HepG2 (cell line): Measurements from ENCODE around the gene ANTXR1. TPM values are rescaled to one million over a fixed set of nuclear protein-coding genes. Genes with fewer than 3 reads are reported as not detected.
A peak's percentile ranks its signal among the peaks of the same experiment; 100 is the strongest.

Experiments
- HNRNPUL1 ChIP-seq: fragments of 200-400 bp; formaldehyde crosslinking; IDR thresholded peaks from 2 replicates; pipeline ENCODE4 v1.6.1; 2017; ENCODE audit warnings: low read depth, mild to moderate bottlenecking, low read length, moderate library complexity
- HOXD1 ChIP-seq: sonication (generic); formaldehyde crosslinking; IDR thresholded peaks from 2 replicates; pipeline ENCODE4 v1.5.0; 2020; ENCODE audit warnings: missing genetic modification reagents
- JUN ChIP-seq: sonication (generic); formaldehyde crosslinking; IDR thresholded peaks from 2 replicates; pipeline ENCODE4 v1.4.0; 2020; ENCODE audit warnings: mild to moderate bottlenecking, missing genetic modification reagents
- ZFP1 ChIP-seq: IDR thresholded peaks from 2 replicates; pipeline ENCODE4 v1.6.1; 2016
- ZMYM4 ChIP-seq: sonication (generic); formaldehyde crosslinking; IDR thresholded peaks from 2 replicates; pipeline ENCODE4 v1.8.1; 2023; ENCODE audit warnings: mild to moderate bottlenecking, missing genetic modification reagents
- ZNF3 ChIP-seq: IDR thresholded peaks from 2 replicates; pipeline ENCODE4 v1.7.0; 2017; ENCODE audit warnings: inconsistent platforms
- ZNF567 ChIP-seq: sonication (generic); formaldehyde crosslinking; IDR thresholded peaks from 2 replicates; pipeline ENCODE4 v1.8.1; 2023; ENCODE audit warnings: mild to moderate bottlenecking, missing genetic modification reagents, borderline replicate concordance
- ZNF598 ChIP-seq: sonication (generic); formaldehyde crosslinking; IDR thresholded peaks from 2 replicates; pipeline ENCODE4 v1.5.1; 2020; ENCODE audit warnings: mild to moderate bottlenecking, missing genetic modification reagents, borderline replicate concordance
- ZNF607 ChIP-seq: sonication (generic); formaldehyde crosslinking; IDR thresholded peaks from 2 replicates; pipeline ENCODE4 v1.5.1; 2020; ENCODE audit warnings: missing genetic modification reagents, mild to moderate bottlenecking, borderline replicate concordance
- ZNF768 ChIP-seq: sonication (generic); formaldehyde crosslinking; IDR thresholded peaks from 2 replicates; pipeline ENCODE4 v1.4.0; 2020; ENCODE audit warnings: missing genetic modification reagents
- ZNF781 ChIP-seq: sonication (generic); formaldehyde crosslinking; IDR thresholded peaks from 2 replicates; pipeline ENCODE4 v1.5.1; 2020; ENCODE audit warnings: borderline replicate concordance, mild to moderate bottlenecking, missing genetic modification reagents; ENCODE audit errors: not compliant biosample characterization
- polyA plus RNA-seq, 8 experiments: library from polyadenylated mRNA; depleted of rRNA in 3 of 8; stranded (reverse) in 7 of 8; unstranded in 1 of 8; fragments of >200 nt; fragmentation: Illumina TruSeq in 4 of 8; extraction: Trizol in 4 of 8; gene quantifications; 2 replicates each; pipeline versions ENCODE4 v1.2.1 to v1.2.3, GENCODE V29; 2011 to 2016; ENCODE audit warnings: low read depth in 4 of 8, missing spikeins in 1 of 8, mixed read lengths in 1 of 8; ENCODE audit not compliant: insufficient read depth in 1 of 8
- total RNA-seq, 5 experiments: library from RNA; depleted of rRNA; stranded (reverse); fragments of >200 nt; fragmentation: Illumina TruSeq; extraction: Trizol; gene quantifications; 2 replicates each; pipeline ENCODE4 v1.2.3, GENCODE V29; 2016; ENCODE audit warnings: low read depth in 1 of 5
- TF ChIP-seq, protein P1 (sequence below): IDR thresholded peaks from 2 replicates; pipeline ENCODE4 v1.6.1; 2016; ENCODE audit warnings: mild to moderate bottlenecking
- TF ChIP-seq, protein P2 (sequence below): sonication (generic); formaldehyde crosslinking; IDR thresholded peaks from 2 replicates; pipeline ENCODE4 v1.4.0; 2020; ENCODE audit warnings: missing genetic modification reagents, borderline replicate concordance
- TF ChIP-seq, protein P3 (sequence below): sonication (generic); formaldehyde crosslinking; conservative IDR thresholded peaks from 2 replicates; pipeline ENCODE4 v1.5.0; 2020; ENCODE audit warnings: missing genetic modification reagents
- TF ChIP-seq, protein P4 (sequence below), 2 experiments: sonication (generic) in 1 of 2; formaldehyde crosslinking in 1 of 2; IDR thresholded peaks; 2 replicates each; pipeline versions ENCODE4 v1.4.0 to v1.6.1; 2016 to 2020; ENCODE audit warnings: borderline replicate concordance in 1 of 2, low read depth in 1 of 2, mild to moderate bottlenecking in 1 of 2, missing genetic modification reagents in 1 of 2
- TF ChIP-seq, protein P5 (sequence below): sonication (generic); formaldehyde crosslinking; IDR thresholded peaks from 2 replicates; pipeline ENCODE4 v1.4.0; 2020; ENCODE audit warnings: missing genetic modification reagents, borderline replicate concordance

The ANTXR1 gene
- total and polyA plus RNA-seq, 2 of the 13 experiments (the other 11 are each of a cell fraction or from before 2014, with no cell fraction given) = 4.5 to 12.7 TPM

DNA sequence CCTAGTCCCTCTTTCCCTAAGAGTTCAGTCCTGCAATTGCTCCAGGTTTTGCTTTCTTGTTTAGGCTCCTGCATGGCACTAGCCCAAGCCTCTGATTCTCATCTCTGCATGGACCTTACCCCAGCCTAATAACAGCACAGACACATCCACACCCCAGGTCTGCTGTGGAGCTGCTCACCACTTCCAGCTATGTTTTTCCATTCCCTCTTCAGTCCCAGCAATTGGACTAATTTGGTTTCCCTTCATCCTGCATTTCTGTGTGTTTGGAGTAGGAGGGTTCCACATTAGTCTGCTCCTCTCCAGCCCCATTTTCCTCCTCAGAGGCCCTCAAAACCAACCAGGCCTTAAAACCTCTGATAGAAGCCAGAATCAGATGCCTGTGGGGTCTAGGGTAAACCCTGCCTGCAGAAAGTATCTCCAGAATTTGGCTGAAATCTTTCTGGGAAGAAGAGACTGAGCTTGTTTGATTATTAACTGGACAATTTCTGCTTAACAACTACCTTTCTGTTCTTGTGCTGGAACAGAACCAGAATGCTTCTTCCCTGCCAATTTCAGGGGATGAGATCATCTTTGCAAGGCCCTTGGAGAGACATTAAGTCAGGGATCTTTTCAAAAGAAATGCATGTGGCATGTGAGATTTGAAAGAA lies 278.1 kb downstream of the ANTXR1 start (continued):
- TF ChIP-seq JUN (CRISPR knock-in tag) = no peak
- no peak for TF ChIP-seq ZNF598 (CRISPR knock-in tag)
- TF ChIP-seq, protein P1, sequence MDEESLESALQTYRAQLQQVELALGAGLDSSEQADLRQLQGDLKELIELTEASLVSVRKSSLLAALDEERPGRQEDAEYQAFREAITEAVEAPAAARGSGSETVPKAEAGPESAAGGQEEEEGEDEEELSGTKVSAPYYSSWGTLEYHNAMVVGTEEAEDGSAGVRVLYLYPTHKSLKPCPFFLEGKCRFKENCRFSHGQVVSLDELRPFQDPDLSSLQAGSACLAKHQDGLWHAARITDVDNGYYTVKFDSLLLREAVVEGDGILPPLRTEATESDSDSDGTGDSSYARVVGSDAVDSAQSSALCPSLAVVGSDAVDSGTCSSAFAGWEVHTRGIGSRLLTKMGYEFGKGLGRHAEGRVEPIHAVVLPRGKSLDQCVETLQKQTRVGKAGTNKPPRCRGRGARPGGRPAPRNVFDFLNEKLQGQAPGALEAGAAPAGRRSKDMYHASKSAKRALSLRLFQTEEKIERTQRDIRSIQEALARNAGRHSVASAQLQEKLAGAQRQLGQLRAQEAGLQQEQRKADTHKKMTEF (CRISPR knock-in tag) = no peak
- no peak for TF ChIP-seq ZMYM4 (CRISPR knock-in tag)
- TF ChIP-seq ZNF607 (CRISPR knock-in tag) = no peak
- no peak for TF ChIP-seq ZNF567
- no peak for TF ChIP-seq HOXD1 (CRISPR knock-in tag)
- TF ChIP-seq, protein P2, sequence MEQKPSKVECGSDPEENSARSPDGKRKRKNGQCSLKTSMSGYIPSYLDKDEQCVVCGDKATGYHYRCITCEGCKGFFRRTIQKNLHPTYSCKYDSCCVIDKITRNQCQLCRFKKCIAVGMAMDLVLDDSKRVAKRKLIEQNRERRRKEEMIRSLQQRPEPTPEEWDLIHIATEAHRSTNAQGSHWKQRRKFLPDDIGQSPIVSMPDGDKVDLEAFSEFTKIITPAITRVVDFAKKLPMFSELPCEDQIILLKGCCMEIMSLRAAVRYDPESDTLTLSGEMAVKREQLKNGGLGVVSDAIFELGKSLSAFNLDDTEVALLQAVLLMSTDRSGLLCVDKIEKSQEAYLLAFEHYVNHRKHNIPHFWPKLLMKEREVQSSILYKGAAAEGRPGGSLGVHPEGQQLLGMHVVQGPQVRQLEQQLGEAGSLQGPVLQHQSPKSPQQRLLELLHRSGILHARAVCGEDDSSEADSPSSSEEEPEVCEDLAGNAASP (CRISPR knock-in tag) = peak; percentile 18; the same call in 1 of the 2 replicates
- no peak for TF ChIP-seq ZFP1 (CRISPR knock-in tag)
- no peak for TF ChIP-seq HNRNPUL1
- TF ChIP-seq ZNF768 (CRISPR knock-in tag) = no peak
- TF ChIP-seq, protein P3, sequence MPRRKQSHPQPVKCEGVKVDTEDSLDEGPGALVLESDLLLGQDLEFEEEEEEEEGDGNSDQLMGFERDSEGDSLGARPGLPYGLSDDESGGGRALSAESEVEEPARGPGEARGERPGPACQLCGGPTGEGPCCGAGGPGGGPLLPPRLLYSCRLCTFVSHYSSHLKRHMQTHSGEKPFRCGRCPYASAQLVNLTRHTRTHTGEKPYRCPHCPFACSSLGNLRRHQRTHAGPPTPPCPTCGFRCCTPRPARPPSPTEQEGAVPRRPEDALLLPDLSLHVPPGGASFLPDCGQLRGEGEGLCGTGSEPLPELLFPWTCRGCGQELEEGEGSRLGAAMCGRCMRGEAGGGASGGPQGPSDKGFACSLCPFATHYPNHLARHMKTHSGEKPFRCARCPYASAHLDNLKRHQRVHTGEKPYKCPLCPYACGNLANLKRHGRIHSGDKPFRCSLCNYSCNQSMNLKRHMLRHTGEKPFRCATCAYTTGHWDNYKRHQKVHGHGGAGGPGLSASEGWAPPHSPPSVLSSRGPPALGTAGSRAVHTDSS = no peak
- TF ChIP-seq ZNF3 (CRISPR knock-in tag) = no peak
- no peak for TF ChIP-seq ZNF781 (CRISPR knock-in tag)
- TF ChIP-seq, protein P4, sequence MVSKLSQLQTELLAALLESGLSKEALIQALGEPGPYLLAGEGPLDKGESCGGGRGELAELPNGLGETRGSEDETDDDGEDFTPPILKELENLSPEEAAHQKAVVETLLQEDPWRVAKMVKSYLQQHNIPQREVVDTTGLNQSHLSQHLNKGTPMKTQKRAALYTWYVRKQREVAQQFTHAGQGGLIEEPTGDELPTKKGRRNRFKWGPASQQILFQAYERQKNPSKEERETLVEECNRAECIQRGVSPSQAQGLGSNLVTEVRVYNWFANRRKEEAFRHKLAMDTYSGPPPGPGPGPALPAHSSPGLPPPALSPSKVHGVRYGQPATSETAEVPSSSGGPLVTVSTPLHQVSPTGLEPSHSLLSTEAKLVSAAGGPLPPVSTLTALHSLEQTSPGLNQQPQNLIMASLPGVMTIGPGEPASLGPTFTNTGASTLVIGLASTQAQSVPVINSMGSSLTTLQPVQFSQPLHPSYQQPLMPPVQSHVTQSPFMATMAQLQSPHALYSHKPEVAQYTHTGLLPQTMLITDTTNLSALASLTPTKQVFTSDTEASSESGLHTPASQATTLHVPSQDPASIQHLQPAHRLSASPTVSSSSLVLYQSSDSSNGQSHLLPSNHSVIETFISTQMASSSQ (IDR thresholded peaks at IDR 0.05; ENCODE audit: low read depth) = 0 out of 2 replicates have a peak, but pooled peaks have one; percentile 13
- TF ChIP-seq, protein P4 (CRISPR knock-in tag; IDR thresholded peaks at IDR 0.05; ENCODE audit: borderline replicate concordance) = peak; percentile 74
- TF ChIP-seq, protein P5, sequence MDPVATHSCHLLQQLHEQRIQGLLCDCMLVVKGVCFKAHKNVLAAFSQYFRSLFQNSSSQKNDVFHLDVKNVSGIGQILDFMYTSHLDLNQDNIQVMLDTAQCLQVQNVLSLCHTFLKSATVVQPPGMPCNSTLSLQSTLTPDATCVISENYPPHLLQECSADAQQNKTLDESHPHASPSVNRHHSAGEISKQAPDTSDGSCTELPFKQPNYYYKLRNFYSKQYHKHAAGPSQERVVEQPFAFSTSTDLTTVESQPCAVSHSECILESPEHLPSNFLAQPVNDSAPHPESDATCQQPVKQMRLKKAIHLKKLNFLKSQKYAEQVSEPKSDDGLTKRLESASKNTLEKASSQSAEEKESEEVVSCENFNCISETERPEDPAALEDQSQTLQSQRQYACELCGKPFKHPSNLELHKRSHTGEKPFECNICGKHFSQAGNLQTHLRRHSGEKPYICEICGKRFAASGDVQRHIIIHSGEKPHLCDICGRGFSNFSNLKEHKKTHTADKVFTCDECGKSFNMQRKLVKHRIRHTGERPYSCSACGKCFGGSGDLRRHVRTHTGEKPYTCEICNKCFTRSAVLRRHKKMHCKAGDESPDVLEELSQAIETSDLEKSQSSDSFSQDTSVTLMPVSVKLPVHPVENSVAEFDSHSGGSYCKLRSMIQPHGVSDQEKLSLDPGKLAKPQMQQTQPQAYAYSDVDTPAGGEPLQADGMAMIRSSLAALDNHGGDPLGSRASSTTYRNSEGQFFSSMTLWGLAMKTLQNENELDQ (CRISPR knock-in tag) = no peak
